HG03442 (cell line): ENCODE measurements around the gene C16orf89.
"Not testable (repeated sequence)": the region's sequence is repeated elsewhere in the genome, so short reads cannot be mapped to it uniquely, and the experiment has no call there.

Experiments
- ATAC-seq: cut with Tn5 transposase; IDR thresholded peaks from one replicate; pipeline ENCODE4 v1.9.1; 2021; ENCODE audit warnings: mild to moderate bottlenecking, moderate library complexity; ENCODE audit not compliant: unreplicated experiment

C16orf89 gene

GRCh38 chr16:5062790-5063765 lies 2.7 kb downstream of the C16orf89 start:
- no peak for ATAC-seq

DNA sequence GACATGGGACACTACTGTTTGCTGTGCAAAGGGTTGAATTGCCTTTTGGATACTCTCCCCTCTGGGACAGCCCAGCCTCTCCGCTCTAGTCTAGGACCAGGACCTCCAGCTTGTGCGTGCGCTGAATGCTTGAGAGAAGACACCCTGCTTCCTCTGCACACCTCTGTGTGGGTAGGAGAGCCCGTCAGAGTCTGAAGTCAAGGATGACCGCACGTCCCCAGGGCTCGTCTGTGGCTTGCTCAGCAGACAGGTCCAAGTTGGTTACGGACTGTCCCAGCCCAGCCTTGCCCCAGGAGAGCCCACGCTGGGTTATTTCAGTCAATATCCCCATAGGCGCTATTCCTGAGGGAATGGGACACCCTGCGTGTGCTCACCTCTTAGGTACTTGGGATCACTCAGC lies 3.7 kb downstream of the C16orf89 start:
- ATAC-seq, result peak; percentile 78

DNA sequence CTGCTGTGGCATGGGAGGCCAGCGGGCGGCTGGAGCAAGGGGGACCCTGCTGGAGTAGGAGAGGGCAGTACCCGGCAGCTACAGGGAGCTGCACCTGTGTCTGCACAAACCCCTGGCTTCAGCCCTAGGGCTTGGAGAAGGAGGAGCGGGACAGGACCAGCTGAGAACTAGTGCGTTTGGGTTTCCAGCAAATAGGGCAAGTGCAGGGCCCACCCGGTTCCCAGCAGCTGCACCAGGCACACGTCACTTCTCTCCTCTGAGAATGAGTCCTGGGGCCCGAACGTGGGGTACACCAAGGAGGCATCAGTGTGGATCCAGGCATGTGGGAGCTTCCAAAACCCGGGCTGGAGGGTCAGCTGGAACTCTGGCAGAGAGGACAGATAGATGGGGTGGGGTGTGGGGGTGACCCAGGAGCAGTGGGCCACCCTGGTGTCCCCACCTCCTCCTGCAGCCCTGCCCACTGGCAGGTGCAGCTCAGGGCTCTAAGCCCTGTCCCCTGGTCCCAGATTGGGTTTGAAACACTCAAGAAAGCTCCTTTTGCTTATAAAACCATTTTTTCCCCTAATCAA lies 5.6 kb downstream of the C16orf89 start:
- ATAC-seq, result no peak

DNA sequence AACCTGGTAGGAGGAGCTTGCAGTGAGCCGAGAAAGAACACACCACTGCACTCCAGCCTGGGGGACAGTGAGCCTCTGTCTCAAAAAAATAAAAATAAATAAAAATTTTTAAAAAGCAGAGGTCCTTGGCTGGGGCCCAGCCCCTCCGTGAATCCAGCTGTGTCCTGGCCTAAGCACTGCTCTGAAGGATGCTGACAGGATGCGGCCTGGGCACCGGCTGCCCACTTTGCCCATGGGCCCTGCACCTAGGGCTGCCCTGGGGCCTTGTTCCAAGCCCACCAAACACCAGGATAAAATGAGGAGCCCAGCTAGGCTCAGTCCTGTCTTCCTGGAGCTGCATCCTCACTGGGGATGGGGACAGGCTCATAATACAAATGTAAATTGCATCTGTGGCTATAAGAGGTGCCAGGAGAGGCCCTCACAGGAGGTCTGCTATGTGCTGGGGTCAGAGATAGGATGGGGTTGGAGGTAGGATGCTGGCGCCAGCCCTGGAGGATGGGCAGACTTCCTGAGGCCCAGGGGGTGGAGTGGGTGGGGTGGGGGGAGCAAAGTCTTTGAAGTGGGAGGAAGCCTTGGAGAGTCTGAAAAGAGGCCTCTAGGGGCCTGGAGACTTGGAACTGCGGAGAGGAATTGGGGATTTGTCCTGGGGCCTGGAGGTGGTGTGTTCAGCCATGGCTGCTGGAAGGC lies 6.2 kb downstream of the C16orf89 start:
- no peak for ATAC-seq

- no peak for ATAC-seq
Measured at GRCh38 chr16:5058476-5058875, 7.3 kb downstream of the C16orf89 start.

GRCh38 chr16:5056352-5056751 lies 9.4 kb downstream of the C16orf89 start:
- no peak for ATAC-seq

DNA sequence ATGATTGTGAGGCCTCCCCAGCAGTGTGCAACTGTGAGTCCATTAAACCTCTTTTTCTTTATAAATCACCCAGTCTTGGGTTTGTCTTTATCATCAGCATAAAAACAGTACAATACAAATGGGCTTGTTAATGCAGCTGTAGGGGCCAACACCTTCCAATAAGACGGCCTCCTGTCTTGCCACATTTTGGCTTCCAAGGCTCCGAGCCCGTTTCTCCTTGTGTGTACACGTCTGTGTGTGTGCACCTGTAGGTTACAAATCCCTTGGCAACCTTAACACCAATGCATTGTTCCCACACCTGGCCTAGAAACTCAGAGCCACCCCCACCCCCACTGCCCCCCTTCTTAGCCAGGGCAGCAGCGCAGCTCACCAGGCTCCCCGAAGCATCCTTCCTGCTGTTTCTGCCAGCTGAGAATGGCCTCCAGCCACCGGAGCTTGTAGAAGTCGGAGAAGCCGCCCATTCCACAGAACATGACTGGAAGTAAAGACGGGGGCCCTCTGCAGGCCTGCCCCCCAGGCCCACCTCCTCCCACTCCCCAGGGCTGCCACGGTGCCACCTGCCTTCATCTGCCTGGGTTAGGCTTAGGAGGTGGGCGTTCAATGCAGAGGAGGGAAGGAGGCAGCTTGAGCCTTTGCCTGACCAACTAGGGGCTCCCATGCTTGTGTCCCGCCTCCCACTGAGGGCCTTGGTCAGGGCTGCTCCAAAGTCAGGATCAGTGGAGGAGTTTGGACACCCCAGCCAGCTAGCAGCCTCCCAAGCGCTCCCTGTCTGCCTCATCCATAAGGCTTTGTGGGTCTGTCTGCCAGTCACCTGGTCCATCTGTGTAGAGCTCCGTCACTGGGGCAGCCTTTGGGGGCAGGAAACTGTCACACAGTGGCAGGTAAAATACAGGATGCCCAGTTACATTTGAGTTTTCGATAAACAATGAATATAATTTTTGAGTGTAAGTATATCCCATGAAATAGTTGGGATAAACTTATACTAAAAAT lies 10.6 kb downstream of the C16orf89 start:
- no peak for ATAC-seq

- ATAC-seq, result no peak
Measured at GRCh38 chr16:5046914-5047313, 18.8 kb downstream of the C16orf89 start.

GRCh38 chr16:5045499-5046115 lies 20.1 kb downstream of the C16orf89 start:
- no peak for ATAC-seq

- not testable (repeated sequence) for ATAC-seq
Measured at GRCh38 chr16:5044581-5044980, 21.2 kb downstream of the C16orf89 start.

DNA sequence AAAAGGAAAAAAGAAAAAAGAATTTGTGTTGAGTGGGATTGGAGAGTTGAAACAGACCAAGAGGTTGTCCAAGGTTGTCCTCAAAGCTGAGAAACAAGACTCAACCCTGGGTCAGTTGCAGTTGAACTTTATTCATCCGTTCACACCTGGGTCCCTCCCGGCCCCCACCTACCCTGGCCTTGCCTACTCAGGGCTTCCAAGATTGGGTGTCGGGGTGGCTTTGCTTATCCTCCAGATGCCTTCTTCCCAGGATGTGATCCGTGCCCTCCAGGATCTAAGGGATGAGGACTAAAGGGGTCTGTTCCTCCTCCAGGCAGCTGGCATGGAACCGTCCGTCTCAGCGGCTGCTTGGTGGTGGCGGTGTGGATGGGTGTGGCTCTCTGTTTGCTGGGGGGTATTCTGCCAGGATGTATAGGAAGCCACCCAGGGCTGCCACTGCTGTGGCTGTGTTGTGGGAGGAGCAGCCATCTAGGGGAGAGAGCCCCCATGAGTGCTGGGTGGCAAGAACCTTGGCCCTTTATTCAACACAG lies 21.7 kb downstream of the C16orf89 start:
- ATAC-seq, result no peak

DNA sequence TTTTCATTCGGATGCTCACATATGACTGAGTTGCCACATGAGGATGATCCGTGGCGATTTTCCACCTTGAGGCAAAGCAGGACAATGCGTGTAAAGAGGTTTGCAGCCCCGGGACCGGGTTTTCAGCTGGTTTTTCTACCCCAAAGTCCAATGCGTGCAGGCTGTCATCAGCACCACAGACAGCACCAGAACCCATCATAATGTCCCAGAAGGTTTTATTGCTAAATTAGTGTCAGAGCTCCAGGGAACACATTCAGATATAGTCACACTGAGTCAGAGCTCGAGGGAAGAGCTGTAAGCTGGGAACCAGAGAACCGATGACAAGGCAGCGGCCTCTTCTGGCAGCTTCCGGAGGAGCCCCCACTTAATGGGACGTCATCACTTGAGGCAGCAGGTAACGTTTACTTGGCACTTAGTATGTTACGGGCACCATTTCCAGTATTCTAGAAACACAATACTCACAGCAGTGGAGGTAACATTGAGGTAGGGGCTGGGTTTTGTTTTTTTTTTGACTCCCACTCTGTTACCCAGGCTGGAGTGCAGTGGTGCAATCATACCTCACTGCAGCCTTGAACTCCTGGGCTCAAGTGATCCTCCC lies 23.1 kb downstream of the C16orf89 start:
- no peak for ATAC-seq

- peak; percentile 74 for ATAC-seq
Measured at GRCh38 chr16:5041600-5042133, 24.1 kb downstream of the C16orf89 start.

DNA sequence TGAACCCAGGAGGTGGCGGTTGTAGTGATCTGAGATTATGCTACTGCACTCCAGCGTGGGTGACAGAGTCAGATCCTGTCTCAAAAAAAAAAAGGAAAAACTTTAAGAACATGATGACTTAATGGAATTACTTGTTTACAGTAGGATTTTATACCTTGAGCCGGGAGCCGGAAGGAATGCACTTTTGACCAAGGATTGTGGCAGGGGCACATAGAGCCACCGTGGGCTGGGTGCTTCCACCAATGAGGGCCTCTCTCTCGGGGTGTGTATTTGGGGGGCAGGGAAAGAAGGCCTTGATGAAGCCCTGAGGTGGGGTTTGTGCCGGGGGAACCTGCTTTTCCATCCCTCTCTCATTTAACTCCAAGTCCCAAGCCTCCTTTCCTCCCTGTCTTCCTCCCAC lies 25.3 kb downstream of the C16orf89 start:
- ATAC-seq, result no peak

DNA sequence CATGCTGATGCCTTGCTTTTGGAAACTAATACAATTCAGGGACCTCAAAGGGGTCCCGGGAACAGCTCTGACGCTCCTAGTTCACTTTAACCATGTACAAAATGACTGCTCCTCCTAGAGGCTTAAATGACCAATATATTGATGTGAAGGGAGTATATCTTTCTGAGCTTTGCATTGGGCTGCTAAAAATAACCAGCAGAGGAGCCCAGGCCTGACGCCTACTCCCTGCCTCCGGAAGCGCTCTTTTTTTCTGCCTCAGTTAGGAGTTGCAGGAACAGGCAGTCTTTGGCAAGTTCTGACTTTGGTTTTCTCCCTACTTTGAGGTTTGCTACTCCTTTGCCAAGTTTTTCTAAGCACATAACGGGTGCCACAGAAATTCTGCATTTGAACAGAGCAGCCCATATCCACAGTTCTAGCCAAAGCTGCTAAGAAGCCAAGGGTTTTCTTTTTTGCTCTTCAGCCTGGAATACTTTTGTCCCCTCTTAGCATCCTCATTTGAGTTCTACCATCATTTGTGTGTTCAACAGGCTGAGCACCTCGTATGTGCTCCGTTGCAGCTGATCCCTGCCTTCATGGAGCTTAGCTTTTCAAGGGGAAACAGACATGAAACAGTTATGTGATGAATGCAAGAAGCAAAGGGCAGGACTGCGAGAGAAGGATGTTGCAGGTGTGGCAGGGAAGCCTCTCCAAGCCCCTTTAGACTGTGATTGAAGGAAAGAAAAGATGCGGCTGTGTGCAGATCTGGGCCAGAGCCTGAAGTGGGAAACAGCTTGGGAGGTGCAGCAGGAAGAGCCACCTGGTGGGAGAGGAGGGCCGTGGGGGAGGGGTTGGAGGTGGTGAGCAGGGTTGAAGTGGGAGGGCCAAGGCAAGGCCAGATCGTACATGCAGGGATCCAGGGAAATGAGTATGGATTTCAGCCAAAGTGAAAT lies 29.3 kb downstream of the C16orf89 start:
- ATAC-seq, result no peak

DNA sequence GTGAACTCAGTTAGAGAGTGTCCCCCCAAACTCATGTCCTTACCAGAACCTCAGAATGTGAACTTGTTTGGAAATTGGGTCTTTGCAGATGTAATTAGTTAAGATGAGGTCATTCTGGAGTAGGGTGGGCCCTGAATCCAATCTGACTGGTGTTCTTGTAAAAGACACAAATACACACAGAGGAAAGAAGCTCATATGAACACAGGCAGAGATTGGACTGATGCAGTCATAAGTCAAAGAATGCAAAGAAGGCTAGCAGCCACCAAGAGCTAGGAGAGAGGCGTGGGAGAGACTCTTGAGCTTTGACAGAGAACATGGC lies 29.9 kb downstream of the C16orf89 start:
- ATAC-seq, result no peak

GRCh38 chr16:5034167-5034523 lies 31.6 kb downstream of the C16orf89 start:
- no peak for ATAC-seq
